ENCODE results near the gene RIPPLY3.
"Not testable (repeated sequence)": the region's sequence is repeated elsewhere in the genome, so short reads cannot be mapped to it uniquely, and the experiment has no call there.

- not testable (repeated sequence) for TF ChIP-seq CTCF (conservative IDR thresholded peaks at IDR 0.05; ENCODE audit: low read length); EZH2phosphoT487 (IDR thresholded peaks at IDR 0.05; ENCODE audit: borderline replicate concordance, low read depth, low read length)
Measured at GRCh38 chr21:37034394-37034793, 27.9 kb downstream of the RIPPLY3 start.
